ENCODE results near the gene SPATA2L.

Gene SPATA2L

DNA sequence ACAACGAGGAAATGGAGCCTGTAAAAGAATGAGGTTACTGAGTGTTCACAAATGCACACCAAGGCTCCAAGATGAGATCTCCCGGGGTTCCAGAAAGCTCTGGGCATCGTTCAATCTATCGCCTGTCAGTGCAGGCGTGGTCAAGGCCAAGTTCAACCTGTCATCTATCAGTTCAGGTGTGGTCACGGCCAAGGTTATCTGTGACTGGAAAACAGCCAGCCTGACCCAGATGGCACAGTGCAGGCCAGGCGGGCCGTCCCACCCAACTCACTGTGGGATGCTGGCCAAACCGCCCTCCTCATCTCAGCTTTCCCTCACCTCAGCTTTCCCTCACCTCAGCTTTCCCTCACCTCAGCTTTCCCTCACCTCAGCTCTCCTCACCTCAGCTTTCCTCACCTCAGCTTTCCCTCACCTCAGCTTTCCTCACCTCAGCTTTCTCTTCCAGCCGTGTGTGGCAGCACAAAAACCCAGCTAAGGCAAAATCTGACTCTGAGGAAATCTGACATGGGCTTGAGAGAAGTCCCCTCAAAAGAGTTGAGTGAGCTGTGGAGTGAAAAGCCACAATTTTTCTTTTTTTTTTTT is 46.4 kb downstream of the SPATA2L start:
- Histone ChIP-seq H3K9me3 (ENCODE audit: control insufficient read depth, low read length) (no peaks in the 10 kb centered on the region), H3K9ac (ENCODE audit: low read length) (no peak overlapping the region), H3K36me3 (ENCODE audit: control insufficient read depth, insufficient read depth, low read length) (peaks cover 5% of the 10 kb centered on the region), H3K27me3 (ENCODE audit: control insufficient read depth, insufficient read depth, low read length) (no peaks in the 10 kb centered on the region), H3K4me1 (ENCODE audit: control insufficient read depth, insufficient read depth, low read length) (peaks cover 23% of the 10 kb centered on the region), H3K4me3 (ENCODE audit: low read length) (no peak overlapping the region)

DNA sequence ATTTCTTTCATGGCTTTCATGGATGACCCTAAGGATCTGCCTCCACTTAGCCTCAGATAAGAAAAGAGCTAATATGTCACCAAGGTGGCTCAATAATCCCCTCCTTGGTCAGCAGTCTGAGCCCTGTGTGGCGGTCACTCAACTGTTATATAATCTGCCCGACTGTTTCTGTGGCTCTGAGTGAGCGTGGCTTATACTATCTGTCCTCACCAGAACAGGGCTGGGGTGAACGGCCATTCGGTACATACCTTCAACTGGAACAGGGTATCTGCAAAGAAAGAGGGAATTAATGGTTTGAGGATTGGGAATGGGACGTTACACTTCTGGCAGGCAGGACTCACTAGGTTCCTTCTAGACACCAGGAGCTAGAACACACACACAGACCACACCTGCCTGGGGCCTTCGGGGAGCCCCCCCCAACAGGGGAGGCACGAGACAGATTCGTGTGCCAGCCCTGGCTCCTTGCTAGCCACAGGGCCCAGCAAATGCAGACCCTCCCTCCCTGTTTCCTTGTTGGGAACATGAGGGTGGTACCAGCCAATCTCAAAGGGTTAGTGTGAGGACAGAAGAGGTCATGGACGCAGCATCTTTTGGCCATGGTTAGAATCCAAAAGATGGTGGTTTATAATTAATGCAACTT is 47.7 kb downstream of the SPATA2L start:
- no peak overlapping the region for H3K9ac ChIP-seq (ENCODE audit: low read length)
- H3K9me3 ChIP-seq (ENCODE audit: control insufficient read depth, low read length): no peaks in the 10 kb centered on the region
- peaks cover 18% of the 10 kb centered on the region for H3K4me1 ChIP-seq (ENCODE audit: control insufficient read depth, insufficient read depth, low read length)
- H3K4me3 ChIP-seq (ENCODE audit: low read length): no peak overlapping the region
- H3K36me3 ChIP-seq (ENCODE audit: control insufficient read depth, insufficient read depth, low read length): peaks cover 5% of the 10 kb centered on the region
- no peaks in the 10 kb centered on the region for H3K27me3 ChIP-seq (ENCODE audit: control insufficient read depth, insufficient read depth, low read length)

GRCh38 chr16:89651584-89651983 is 49.9 kb downstream of the SPATA2L start:
- peaks cover 10% of the 10 kb centered on the region for H3K36me3 ChIP-seq (ENCODE audit: control insufficient read depth, insufficient read depth, low read length)
- peaks cover 10% of the 10 kb centered on the region for H3K4me1 ChIP-seq (ENCODE audit: control insufficient read depth, insufficient read depth, low read length)
- H3K4me3 ChIP-seq (ENCODE audit: low read length): no peak overlapping the region
- H3K9ac ChIP-seq (ENCODE audit: low read length): no peak overlapping the region
- H3K9me3 ChIP-seq (ENCODE audit: control insufficient read depth, low read length): no peaks in the 10 kb centered on the region
- no peaks in the 10 kb centered on the region for H3K27me3 ChIP-seq (ENCODE audit: control insufficient read depth, insufficient read depth, low read length)

DNA sequence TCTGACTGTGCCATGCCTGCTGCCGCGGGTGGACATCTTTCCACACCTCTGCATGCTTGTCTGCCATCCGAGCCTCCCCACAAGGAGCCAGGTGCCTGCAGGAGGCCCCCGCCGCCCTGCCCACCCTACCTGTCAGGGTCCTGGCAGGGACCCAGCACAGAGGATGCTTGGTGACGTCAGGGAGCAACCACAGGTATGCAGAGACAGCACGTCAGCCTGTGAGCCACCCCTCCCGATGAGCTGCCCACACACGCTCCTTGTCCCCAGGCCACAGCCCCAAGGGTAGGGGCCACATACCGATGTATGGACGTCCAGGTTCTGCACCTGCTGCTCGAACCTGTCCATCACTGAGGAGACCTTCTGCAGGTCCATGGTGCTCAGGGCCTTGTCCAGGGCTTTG is 54.6 kb downstream of the SPATA2L start:
- H3K4me3 ChIP-seq (ENCODE audit: low read length): no peak overlapping the region
- H3K4me1 ChIP-seq (ENCODE audit: control insufficient read depth, insufficient read depth, low read length): no peaks in the 10 kb centered on the region
- H3K36me3 ChIP-seq (ENCODE audit: control insufficient read depth, insufficient read depth, low read length): peaks cover 19% of the 10 kb centered on the region
- H3K27me3 ChIP-seq (ENCODE audit: control insufficient read depth, insufficient read depth, low read length): peaks cover 1% of the 10 kb centered on the region
- no peak overlapping the region for H3K9ac ChIP-seq (ENCODE audit: low read length)
- H3K9me3 ChIP-seq (ENCODE audit: control insufficient read depth, low read length): no peaks in the 10 kb centered on the region

Measured in mucosa of stomach (tissue), 1 donor.